Peyer's patch (tissue), 4 donors: ENCODE measurements around the gene ARRB1.

Experiments
- POLR2A ChIP-seq, 2 donors: fragments of 450-650 bp; IDR thresholded peaks; one replicate each; pipeline ENCODE4 v1.5.1; 2017; ENCODE audit warnings: antibody characterized with exemption in 2 of 2, mild to moderate bottlenecking in 2 of 2, moderate library complexity in 2 of 2
- TF ChIP-seq, protein P1 (sequence below), 6 experiments: fragments of 450-650 bp in 4 of 6; fragments of 200-600 bp in 2 of 6; sonication (generic) in 1 of 6; IDR thresholded peaks; one replicate each; pipeline ENCODE4 v1.5.1; 2017 to 2019; ENCODE audit warnings: antibody characterized with exemption in 6 of 6, mild to moderate bottlenecking in 3 of 6, moderate library complexity in 1 of 6

DNA sequence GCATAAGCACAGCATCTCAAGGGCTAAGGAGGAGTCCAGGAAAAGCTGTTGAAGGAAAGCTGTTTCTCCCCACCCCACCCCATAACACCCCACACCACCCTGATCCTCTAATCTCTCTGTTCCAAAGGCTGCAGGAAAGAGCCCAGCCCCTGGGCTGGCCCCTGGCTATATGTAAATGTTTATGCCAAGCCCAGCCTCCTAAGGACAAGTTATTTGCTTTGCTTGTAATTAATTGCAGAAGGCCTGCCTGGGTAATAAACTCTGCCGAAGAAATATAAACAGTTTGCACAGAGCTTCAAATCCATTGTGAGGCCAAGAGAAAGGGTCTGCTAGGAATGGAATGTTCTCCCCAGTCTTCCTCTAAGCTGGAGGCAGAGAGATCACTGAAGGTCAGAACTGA is 21.2 kb downstream of the ARRB1 start:
- TF ChIP-seq, protein P1, sequence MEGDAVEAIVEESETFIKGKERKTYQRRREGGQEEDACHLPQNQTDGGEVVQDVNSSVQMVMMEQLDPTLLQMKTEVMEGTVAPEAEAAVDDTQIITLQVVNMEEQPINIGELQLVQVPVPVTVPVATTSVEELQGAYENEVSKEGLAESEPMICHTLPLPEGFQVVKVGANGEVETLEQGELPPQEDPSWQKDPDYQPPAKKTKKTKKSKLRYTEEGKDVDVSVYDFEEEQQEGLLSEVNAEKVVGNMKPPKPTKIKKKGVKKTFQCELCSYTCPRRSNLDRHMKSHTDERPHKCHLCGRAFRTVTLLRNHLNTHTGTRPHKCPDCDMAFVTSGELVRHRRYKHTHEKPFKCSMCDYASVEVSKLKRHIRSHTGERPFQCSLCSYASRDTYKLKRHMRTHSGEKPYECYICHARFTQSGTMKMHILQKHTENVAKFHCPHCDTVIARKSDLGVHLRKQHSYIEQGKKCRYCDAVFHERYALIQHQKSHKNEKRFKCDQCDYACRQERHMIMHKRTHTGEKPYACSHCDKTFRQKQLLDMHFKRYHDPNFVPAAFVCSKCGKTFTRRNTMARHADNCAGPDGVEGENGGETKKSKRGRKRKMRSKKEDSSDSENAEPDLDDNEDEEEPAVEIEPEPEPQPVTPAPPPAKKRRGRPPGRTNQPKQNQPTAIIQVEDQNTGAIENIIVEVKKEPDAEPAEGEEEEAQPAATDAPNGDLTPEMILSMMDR (IDR thresholded peaks at IDR 0.05): no peak
- no peak for TF ChIP-seq POLR2A (IDR thresholded peaks at IDR 0.05)
